IMR-90 (cell line): ENCODE results near the gene KCNE4. TPM values are rescaled to one million over a fixed set of nuclear protein-coding genes. Genes with fewer than 3 reads are reported as not detected.

Source experiments
- ATAC-seq: fragments of 200-7000 bp; cut with Tn5 transposase; 2 replicates; pipeline ENCODE4 v1.9.1; 2020; ENCODE audit warnings: low read depth, mild to moderate bottlenecking, moderate library complexity
- BruUV-seq: library from RNA; stranded (reverse); fragments of 400-500 nt; replicated peaks from 2 replicates; lab custom pipeline; 2021; lab: Mats Ljungman, UMichigan
- CTCF ChIA-PET: fragments of 300-600 bp; formaldehyde crosslinking; extraction: SDS; loops from one replicate; lab custom pipeline; 2021; ENCODE audit warnings: antibody characterized with exemption; lab: Yijun Ruan, JAX
- POLR2A ChIA-PET: fragments of 300-600 bp; sonication (Branson Sonifier 250); formaldehyde crosslinking; loops from one replicate; lab custom pipeline; 2022; ENCODE audit warnings: antibody characterized with exemption; ENCODE audit not compliant: unreplicated experiment; lab: Charles Lee
- DNase-seq: peaks from one replicate; pipeline ENCODE4 v3.0.0; 2013
- H2AFZ ChIP-seq: replicated peaks from 2 replicates; pipeline ENCODE3; 2013; ENCODE audit warnings: low read length, mild to moderate bottlenecking; ENCODE audit not compliant: poor library complexity
- H2AK5ac ChIP-seq: 2 replicates; pipeline ENCODE4 v1.6.1; 2013; ENCODE audit warnings: low read depth, low read length, inconsistent platforms
- H2AK9ac ChIP-seq: replicated peaks from 2 replicates; pipeline ENCODE3; 2013; ENCODE audit warnings: mild to moderate bottlenecking, low read depth, low read length, moderate library complexity; ENCODE audit not compliant: poor library complexity
- H2BK120ac ChIP-seq: 2 replicates; pipeline ENCODE4 v1.6.1; 2013; ENCODE audit warnings: low read depth, low read length, inconsistent platforms
- H2BK15ac ChIP-seq: 3 replicates; pipeline ENCODE4 v1.6.1; 2013; ENCODE audit warnings: low read depth, low read length, inconsistent platforms
- H2BK20ac ChIP-seq: 2 replicates; pipeline ENCODE4 v1.6.1; 2013; ENCODE audit warnings: low read depth, mild to moderate bottlenecking, inconsistent platforms, low read length, moderate library complexity
- H2BK5ac ChIP-seq: 2 replicates; pipeline ENCODE4 v1.6.1; 2013; ENCODE audit warnings: mild to moderate bottlenecking, low read depth, low read length, inconsistent platforms; ENCODE audit not compliant: poor library complexity, severe bottlenecking
- H3K14ac ChIP-seq: replicated peaks from 2 replicates; pipeline ENCODE4 v1.6.1; 2013; ENCODE audit warnings: low read depth, low read length, inconsistent platforms
- H3K18ac ChIP-seq: 2 replicates; pipeline ENCODE4 v1.6.1; 2013; ENCODE audit warnings: low read depth, low read length, control low read depth
- H3K23ac ChIP-seq: 2 replicates; pipeline ENCODE4 v1.6.1; 2013; ENCODE audit warnings: low read depth, low read length, inconsistent platforms
- H3K27ac ChIP-seq: 2 replicates; pipeline ENCODE4 v1.5.1; 2013; ENCODE audit warnings: mild to moderate bottlenecking, control low read depth, low read length; ENCODE audit not compliant: insufficient read depth
- H3K27me3 ChIP-seq: 2 replicates; pipeline ENCODE4 v1.6.1; 2013; ENCODE audit warnings: low read length; ENCODE audit not compliant: control insufficient read depth, insufficient read depth
- H3K36me3 ChIP-seq: 2 replicates; pipeline ENCODE4 v1.6.1; 2013; ENCODE audit warnings: low read length, mixed read lengths; ENCODE audit not compliant: control insufficient read depth, insufficient read depth
- H3K4ac ChIP-seq: 2 replicates; pipeline ENCODE4 v1.6.1; 2013; ENCODE audit warnings: low read depth, low read length, inconsistent platforms
- H3K4me1 ChIP-seq: 2 replicates; pipeline ENCODE4 v1.6.1; 2013; ENCODE audit warnings: low read length, mixed read lengths; ENCODE audit not compliant: control insufficient read depth, insufficient read depth
- H3K4me2 ChIP-seq: 2 replicates; pipeline ENCODE4 v1.6.1; 2013; ENCODE audit warnings: low read depth, mild to moderate bottlenecking, control low read depth, low read length, moderate library complexity
- H3K4me3 ChIP-seq: 2 replicates; pipeline ENCODE4 v1.5.1; 2013; ENCODE audit warnings: low read depth, mild to moderate bottlenecking, control low read depth, low read length, moderate library complexity; ENCODE audit not compliant: insufficient read depth
- H3K56ac ChIP-seq: 2 replicates; pipeline ENCODE4 v1.6.1; 2013; ENCODE audit warnings: low read length, inconsistent platforms; ENCODE audit not compliant: insufficient read depth; ENCODE audit errors: extremely low read depth
- H3K79me1 ChIP-seq, 2 experiments: 2 replicates each; pipeline ENCODE4 v1.6.1; 2013; ENCODE audit warnings: low read length in 2 of 2, inconsistent platforms in 1 of 2, low read depth in 1 of 2
- H3K9ac ChIP-seq: 2 replicates; pipeline ENCODE4 v1.6.1; 2013; ENCODE audit warnings: low read depth, low read length, control low read depth
- H3K9me1 ChIP-seq: 2 replicates; pipeline ENCODE4 v1.6.1; 2013; ENCODE audit warnings: low read length, inconsistent platforms; ENCODE audit not compliant: insufficient read depth
- H3K9me3 ChIP-seq: 2 replicates; pipeline ENCODE4 v1.6.1; 2013; ENCODE audit warnings: low read length; ENCODE audit not compliant: control insufficient read depth, insufficient read depth
- H4K20me1 ChIP-seq: 2 replicates; pipeline ENCODE4 v1.6.1; 2013; ENCODE audit warnings: low read length, inconsistent platforms; ENCODE audit not compliant: insufficient read depth
- H4K5ac ChIP-seq: 2 replicates; pipeline ENCODE4 v1.6.1; 2013; ENCODE audit warnings: mild to moderate bottlenecking, low read depth, low read length, control low read depth
- H4K8ac ChIP-seq, 2 experiments: 2 replicates each; pipeline ENCODE4 v1.6.1; 2013; ENCODE audit warnings: low read depth in 2 of 2, low read length in 2 of 2, control low read depth in 1 of 2, inconsistent platforms in 1 of 2
- H4K91ac ChIP-seq: 2 replicates; pipeline ENCODE4 v1.6.1; 2013; ENCODE audit warnings: low read depth, low read length, inconsistent platforms; ENCODE audit not compliant: insufficient read depth
- BHLHE40 ChIP-seq: fragments of 150-350 bp; IDR thresholded peaks from 2 replicates; pipeline ENCODE4 v1.6.1; 2016; ENCODE audit warnings: mild to moderate bottlenecking, low read depth, low read length
- FOS ChIP-seq: fragments of 150-350 bp; IDR thresholded peaks from 2 replicates; pipeline ENCODE4 v1.6.1; 2016; ENCODE audit warnings: low read depth, low read length
- MAZ ChIP-seq: IDR thresholded peaks from 2 replicates; pipeline ENCODE4 v1.6.1; 2012; ENCODE audit warnings: low read depth, mild to moderate bottlenecking, low read length, improper control_type of control experiment, moderate library complexity, borderline replicate concordance
- NFE2L2 ChIP-seq: fragments of 150-350 bp; IDR thresholded peaks from 2 replicates; pipeline ENCODE4 v1.6.1; 2016; ENCODE audit warnings: low read depth, mild to moderate bottlenecking, low read length
- POLR2A ChIP-seq: IDR thresholded peaks from 2 replicates; pipeline ENCODE4 v1.6.1; 2012; ENCODE audit warnings: mild to moderate bottlenecking, low read depth, low read length
- RAD21 ChIP-seq: IDR thresholded peaks from 2 replicates; pipeline ENCODE4 v1.6.1; 2012; ENCODE audit warnings: low read length, improper control_type of control experiment
- SMC3 ChIP-seq: fragments of 150-350 bp; IDR thresholded peaks from 2 replicates; pipeline ENCODE4 v1.6.1; 2016; ENCODE audit warnings: low read depth, mild to moderate bottlenecking, antibody characterized with exemption, low read length, moderate library complexity
- WGBS, 2 experiments: methylation state at CpG; one replicate each; pipeline versions ENCODE4 v1.1.5 to v1.1.7; 2013; ENCODE audit warnings: missing lambda C conversion rate in 2 of 2; ENCODE audit not compliant: insufficient read length in 1 of 2; ENCODE audit errors: extremely low coverage in 2 of 2; 5-methylcytosine and 5-hydroxymethylcytosine counted together
- dilution Hi-C: fragments of 300-500 bp; cut with HindIII; formaldehyde crosslinking; loops from one replicate; pipeline ENCODE4 v1.14.3; 2018; ENCODE audit warnings: low sequenced_read_pairs; ENCODE audit not compliant: unreplicated experiment
- in situ Hi-C: fragments of 300-500 bp; cut with MboI; formaldehyde crosslinking; loops from 3 replicates; pipeline ENCODE4 v1.14.3; 2019; ENCODE audit warnings: low sequenced_read_pairs, inconsistent platforms, mixed read lengths
- intact Hi-C: fragments of 100-400 bp; cut with micrococcal nuclease; formaldehyde crosslinking; loops from 2 replicates; pipeline ENCODE4 v1.10.0; 2022
- polyA plus RNA-seq, 3 experiments: library from polyadenylated mRNA; depleted of rRNA; stranded (reverse); fragments of >200 nt; gene quantifications; 2 replicates each; pipeline ENCODE4 v1.2.3, GENCODE V29; 2012; ENCODE audit warnings: low replicate concordance in 1 of 3
- total RNA-seq: library from RNA; depleted of rRNA; stranded (reverse); fragments of >200 nt; gene quantifications from 2 replicates; pipeline ENCODE4 v1.2.3, GENCODE V29; 2012
- TF ChIP-seq, protein P1 (sequence below): fragments of 150-350 bp; IDR thresholded peaks from 2 replicates; pipeline ENCODE4 v1.6.1; 2017; ENCODE audit warnings: mild to moderate bottlenecking, antibody characterized with exemption, low read length, low read depth

The KCNE4 gene
- total and polyA plus RNA-seq, 2 of the 4 experiments (the other 2 are of a cell fraction): 6.6 to 6.8 TPM

GRCh38 chr2:223041527-223042109 lies 10.4 kb upstream of the KCNE4 start:
- peak overlapping the region; percentile 63 for H3K9ac ChIP-seq
- H4K8ac ChIP-seq: peak overlapping the region; percentile 6 to 95; a peak in 3 of 4 replicates
- in situ Hi-C loops: no loop called here
- peak overlapping the region; percentile 60 for H2AFZ ChIP-seq
- ChIA-PET CTCF (no interaction called here), POLR2A (no interaction called here)
- peak overlapping the region; percentile 66 for H3K4me2 ChIP-seq
- H3K4ac ChIP-seq: peak overlapping the region; percentile 76
- H3K36me3 ChIP-seq: no peaks in the 10 kb centered on the region
- peak overlapping the region; percentile 83 for H4K5ac ChIP-seq
- dilution Hi-C loops: no loop called here
- peak overlapping the region; percentile 94 for H3K27ac ChIP-seq
- DNase-seq (peak; percentile 99), ATAC-seq (peak; percentile 95)
- H3K9me3 ChIP-seq: no peaks in the 10 kb centered on the region
- H2BK120ac ChIP-seq: peak overlapping the region; percentile 95
- peak overlapping the region; percentile 48; the same call in 1 of the 2 replicates for H2AK5ac ChIP-seq
- peak overlapping the region; percentile 75 for H3K23ac ChIP-seq
- H3K4me1 ChIP-seq: peaks cover 13% of the 10 kb centered on the region
- TF ChIP-seq BHLHE40: peak; percentile 79
- TF ChIP-seq SMC3: peak; percentile 6; the same call in 1 of the 2 replicates
- TF ChIP-seq POLR2A: peak; percentile 77
- TF ChIP-seq FOS: peak; percentile 95
- no peak for TF ChIP-seq MAZ
- TF ChIP-seq RAD21: peak; percentile 29; the same call in 1 of the 2 replicates
- TF ChIP-seq, protein P1, sequence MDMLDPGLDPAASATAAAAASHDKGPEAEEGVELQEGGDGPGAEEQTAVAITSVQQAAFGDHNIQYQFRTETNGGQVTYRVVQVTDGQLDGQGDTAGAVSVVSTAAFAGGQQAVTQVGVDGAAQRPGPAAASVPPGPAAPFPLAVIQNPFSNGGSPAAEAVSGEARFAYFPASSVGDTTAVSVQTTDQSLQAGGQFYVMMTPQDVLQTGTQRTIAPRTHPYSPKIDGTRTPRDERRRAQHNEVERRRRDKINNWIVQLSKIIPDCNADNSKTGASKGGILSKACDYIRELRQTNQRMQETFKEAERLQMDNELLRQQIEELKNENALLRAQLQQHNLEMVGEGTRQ: no peak
- TF ChIP-seq NFE2L2: peak; percentile 34; the same call in 1 of the 2 replicates
- no peaks in the 10 kb centered on the region for H4K20me1 ChIP-seq
- H3K4me3 ChIP-seq: no peak overlapping the region
- H4K91ac ChIP-seq: peak overlapping the region; percentile 81
- peak overlapping the region; percentile 79; the same call in 1 of the 2 replicates for H3K18ac ChIP-seq
- H2AK9ac ChIP-seq: no peak overlapping the region
- peak overlapping the region; percentile 92 for H2BK5ac ChIP-seq
- peaks cover 10% of the 10 kb centered on the region for H3K9me1 ChIP-seq
- 0 out of 4 replicates have a peak, but pooled peaks cover 0 to 3% of the 10 kb centered on the region in 2 experiments for H3K79me1 ChIP-seq
- H3K27me3 ChIP-seq: no peaks in the 10 kb centered on the region
- intact Hi-C loops: loop anchor here (2.0 kb wide), 1 partner anchor 47 kb away; no protein-coding TSS in a partner anchor
- H2BK15ac ChIP-seq: no peak overlapping the region
- H2BK20ac ChIP-seq: peak overlapping the region; percentile 90
- peak overlapping the region; percentile 70; the same call in 1 of the 2 replicates for H3K56ac ChIP-seq
- WGBS, 2 experiments: 13% methylated on average over 3 of the region's 4 CpGs; no CpG with 5 or more reads in 1 of the 2 experiments
- H3K14ac ChIP-seq: peak overlapping the region; percentile 58; the same call in 1 of the 2 replicates
- BruUV-seq: no TSS peak
